Activated CD8-positive, alpha-beta T cell treated with anti-CD3 and anti-CD28 coated beads for 36 hours (primary cell): Measurements from ENCODE around the gene PRKAG2. TPM values are rescaled to one million over a fixed set of nuclear protein-coding genes. Genes with fewer than 3 reads are reported as not detected.

Source experiments
- ATAC-seq: fragments of 200-7000 bp; cut with Tn5 transposase; one replicate; pipeline ENCODE4 v1.10.0; 2021; ENCODE audit warnings: mild to moderate bottlenecking, moderate library complexity
- CTCF ChIA-PET: fragments of 350-600 bp; sonication (Branson Sonifier 250); formaldehyde crosslinking; loops from one replicate; lab custom pipeline; 2021; ENCODE audit warnings: antibody characterized with exemption; lab: Charles Lee
- POLR2A ChIA-PET: fragments of 350-600 bp; sonication (Branson Sonifier 250); formaldehyde crosslinking; loops from one replicate; lab custom pipeline; 2021; ENCODE audit warnings: antibody characterized with exemption; lab: Charles Lee
- DNase-seq: peaks from one replicate; pipeline ENCODE4 v3.0.0-alpha.2; 2020
- H3K27ac Mint-ChIP-seq: one replicate; pipeline ENCODE4 v1.8.0; 2021; ENCODE audit warnings: mild to moderate bottlenecking, mixed read lengths
- H3K27me3 Mint-ChIP-seq: one replicate; pipeline ENCODE4 v1.8.0; 2021; ENCODE audit warnings: mixed read lengths
- H3K36me3 Mint-ChIP-seq: one replicate; pipeline ENCODE4 v1.8.0; 2021; ENCODE audit warnings: low read depth, mixed read lengths
- H3K4me1 Mint-ChIP-seq: one replicate; pipeline ENCODE4 v1.8.0; 2021; ENCODE audit warnings: low read depth, mixed read lengths
- H3K4me3 Mint-ChIP-seq: one replicate; pipeline ENCODE4 v1.8.0; 2021; ENCODE audit warnings: mild to moderate bottlenecking, moderate library complexity, mixed read lengths
- H3K9me3 Mint-ChIP-seq: one replicate; pipeline ENCODE4 v1.8.0; 2021; ENCODE audit warnings: mixed read lengths
- intact Hi-C: fragments of 100-400 bp; cut with micrococcal nuclease; formaldehyde crosslinking; loops from one replicate; pipeline ENCODE4 v1.10.0; 2022
- total RNA-seq, 2 experiments: library from RNA; stranded (reverse); gene quantifications; one replicate each; pipeline ENCODE4 v1.2.3, GENCODE V29; 2021
- TF ChIP-seq, protein P1 (sequence below): fragments of 200-600 bp; IDR thresholded peaks from one replicate; pipeline ENCODE4 v1.8.0; 2022; ENCODE audit warnings: antibody characterized with exemption, mild to moderate bottlenecking

PRKAG2 gene
- total RNA-seq, 2 experiments from 2014 or later = 17.0 to 19.2 TPM

DNA sequence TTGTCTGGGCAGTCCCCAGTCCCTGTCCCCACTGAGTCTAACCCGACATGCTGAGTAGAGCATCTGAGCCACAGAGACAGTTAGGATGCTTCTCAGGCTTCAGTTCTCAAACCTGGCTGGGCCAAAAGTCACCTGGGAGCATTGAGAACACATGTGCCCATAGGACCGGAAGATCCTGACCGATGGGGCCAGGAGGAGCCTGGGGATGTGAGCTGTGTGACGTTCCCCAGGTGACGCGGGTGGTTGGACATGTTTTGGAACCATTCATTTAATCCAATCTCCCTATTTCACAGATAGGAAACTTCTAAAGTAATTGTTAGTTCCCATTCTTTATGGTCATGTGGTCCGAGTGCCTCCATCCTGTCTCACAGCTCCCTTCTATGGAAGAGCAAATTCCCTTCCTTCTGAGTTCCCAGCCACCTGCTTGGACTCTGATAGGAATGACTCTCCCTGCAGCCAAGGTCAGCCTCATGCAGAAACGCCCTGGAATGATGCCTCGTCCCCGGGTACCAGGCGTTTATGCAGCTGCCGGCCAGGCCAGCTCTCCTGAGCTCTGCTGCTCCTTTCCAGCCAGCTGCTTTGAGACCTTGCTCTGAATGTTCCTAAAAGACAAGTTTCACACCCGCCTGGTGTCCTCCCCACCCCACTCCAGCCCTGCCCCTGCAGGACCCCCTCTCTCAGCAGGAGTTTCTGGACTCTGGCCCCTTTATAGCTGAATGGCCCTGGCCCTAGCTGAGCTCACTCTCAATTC is 190.7 kb downstream of the PRKAG2 start:
- no peaks in the 10 kb centered on the region for H3K36me3 Mint-ChIP-seq
- ChIA-PET POLR2A (interaction anchor here (0.6 kb wide), 1 partner anchor 86 kb away, joined by 3 read pairs; no protein-coding TSS in a partner anchor), CTCF (interaction anchor here (0.6 to 1.1 kb wide), 4 partner anchors 20 to 260 kb away, joined by 3 to 4 read pairs (median 3); no protein-coding TSS in a partner anchor)
- no peak overlapping the region for H3K4me3 Mint-ChIP-seq
- no peaks in the 10 kb centered on the region for H3K4me1 Mint-ChIP-seq
- intact Hi-C loops = no loop called here
- no peak for DNase-seq
- no peak for ATAC-seq
- no peak overlapping the region for H3K27ac Mint-ChIP-seq
- H3K9me3 Mint-ChIP-seq = no peaks in the 10 kb centered on the region
- TF ChIP-seq, protein P1, sequence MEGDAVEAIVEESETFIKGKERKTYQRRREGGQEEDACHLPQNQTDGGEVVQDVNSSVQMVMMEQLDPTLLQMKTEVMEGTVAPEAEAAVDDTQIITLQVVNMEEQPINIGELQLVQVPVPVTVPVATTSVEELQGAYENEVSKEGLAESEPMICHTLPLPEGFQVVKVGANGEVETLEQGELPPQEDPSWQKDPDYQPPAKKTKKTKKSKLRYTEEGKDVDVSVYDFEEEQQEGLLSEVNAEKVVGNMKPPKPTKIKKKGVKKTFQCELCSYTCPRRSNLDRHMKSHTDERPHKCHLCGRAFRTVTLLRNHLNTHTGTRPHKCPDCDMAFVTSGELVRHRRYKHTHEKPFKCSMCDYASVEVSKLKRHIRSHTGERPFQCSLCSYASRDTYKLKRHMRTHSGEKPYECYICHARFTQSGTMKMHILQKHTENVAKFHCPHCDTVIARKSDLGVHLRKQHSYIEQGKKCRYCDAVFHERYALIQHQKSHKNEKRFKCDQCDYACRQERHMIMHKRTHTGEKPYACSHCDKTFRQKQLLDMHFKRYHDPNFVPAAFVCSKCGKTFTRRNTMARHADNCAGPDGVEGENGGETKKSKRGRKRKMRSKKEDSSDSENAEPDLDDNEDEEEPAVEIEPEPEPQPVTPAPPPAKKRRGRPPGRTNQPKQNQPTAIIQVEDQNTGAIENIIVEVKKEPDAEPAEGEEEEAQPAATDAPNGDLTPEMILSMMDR = no peak
- H3K27me3 Mint-ChIP-seq = no peaks in the 10 kb centered on the region

DNA sequence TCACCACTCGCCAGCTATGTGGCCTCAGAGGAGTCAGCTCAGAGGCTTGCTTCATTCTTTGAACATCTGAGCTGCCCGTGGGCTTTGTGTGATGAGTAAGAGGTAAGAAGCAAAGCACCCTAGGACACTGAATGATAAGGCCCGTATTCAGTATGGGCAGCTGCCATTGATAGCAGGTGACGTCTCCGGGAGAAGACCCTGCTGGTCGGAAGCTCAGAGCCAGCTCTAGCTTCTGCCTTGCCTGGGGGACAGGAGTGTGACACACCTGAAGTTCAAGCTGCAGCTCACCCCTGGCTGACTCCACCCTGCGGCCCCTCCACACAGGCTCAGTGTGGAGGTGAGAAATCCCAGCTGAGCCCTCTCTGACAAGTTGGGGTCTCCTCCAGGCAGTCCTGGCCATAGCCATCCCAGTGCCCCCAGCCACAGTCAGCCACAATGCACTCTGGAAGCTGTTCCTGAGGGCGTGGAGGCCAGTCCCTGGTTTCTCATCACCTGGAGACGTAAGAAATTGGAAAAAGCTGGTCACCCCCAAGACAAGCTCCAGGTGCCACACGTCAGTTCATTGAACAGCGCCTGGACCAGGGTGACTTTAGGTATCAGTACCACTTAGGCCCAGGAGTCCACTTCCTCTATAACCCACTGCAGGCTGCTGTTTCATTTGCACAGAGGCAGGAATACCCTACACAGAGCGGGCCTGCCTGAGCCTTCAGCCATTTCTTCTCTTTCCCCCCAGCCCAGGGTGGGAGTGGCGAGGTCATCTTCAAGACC is 192.3 kb downstream of the PRKAG2 start:
- no peak for DNase-seq
- Mint-ChIP-seq H3K36me3 (no peaks in the 10 kb centered on the region), H3K4me1 (peaks cover 4% of the 10 kb centered on the region), H3K9me3 (no peaks in the 10 kb centered on the region), H3K4me3 (no peak overlapping the region), H3K27me3 (no peaks in the 10 kb centered on the region), H3K27ac (no peak overlapping the region)
- ChIA-PET POLR2A (interaction anchor here (0.8 kb wide), 1 partner anchor 52 kb away, joined by 3 read pairs; no protein-coding TSS in a partner anchor), CTCF (interaction anchor here (0.7 to 0.9 kb wide), 3 partner anchors 21 to 75 kb away, joined by 3 read pairs; no protein-coding TSS in a partner anchor)
- intact Hi-C loops = no loop called here
- ATAC-seq = no peak
- TF ChIP-seq, protein P1 = no peak

DNA sequence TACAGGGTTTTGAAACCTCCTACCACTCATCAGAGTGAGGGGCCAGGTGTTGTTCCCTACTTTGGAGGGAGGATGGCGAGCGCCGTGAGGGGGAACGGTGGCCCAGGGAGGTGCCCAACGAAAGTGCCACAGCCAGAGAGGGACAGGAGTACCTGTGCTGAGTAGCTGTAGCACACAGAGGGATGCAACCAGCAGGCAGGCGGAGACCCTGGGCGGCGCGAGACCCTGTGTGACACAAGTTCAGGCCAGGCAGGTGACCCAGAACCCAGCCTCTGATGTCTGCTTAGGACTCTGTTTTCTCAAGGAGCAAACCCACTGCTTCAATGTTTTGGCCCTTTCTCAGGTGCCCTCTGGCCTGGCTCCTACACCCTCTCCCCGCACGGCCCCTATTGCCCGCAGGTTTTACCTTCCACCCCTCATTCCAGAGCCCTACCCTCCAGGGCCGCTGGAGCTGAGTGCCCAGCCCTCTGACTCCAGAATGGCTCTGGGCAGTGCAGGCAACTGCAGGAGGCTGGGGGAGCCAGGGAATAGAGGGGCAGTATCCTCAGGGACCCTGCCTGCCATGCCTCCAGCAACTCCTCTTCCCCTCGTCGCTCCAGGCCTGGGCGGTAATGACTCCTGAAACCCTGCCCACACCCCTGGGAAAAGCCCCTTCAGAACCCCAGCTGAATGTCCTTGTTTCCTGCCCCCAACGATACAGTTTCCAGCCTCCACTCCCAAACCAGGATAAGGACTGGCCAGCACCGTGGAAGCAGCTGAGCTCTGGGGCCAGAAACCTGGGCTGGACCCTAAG is 193.1 kb downstream of the PRKAG2 start:
- Mint-ChIP-seq H3K4me1 (peaks cover 11% of the 10 kb centered on the region), H3K4me3 (no peak overlapping the region), H3K27me3 (no peaks in the 10 kb centered on the region), H3K27ac (no peak overlapping the region), H3K36me3 (no peaks in the 10 kb centered on the region), H3K9me3 (no peaks in the 10 kb centered on the region)
- intact Hi-C loops = no loop called here
- CTCF ChIA-PET = interaction anchor here (0.7 kb wide), 1 partner anchor 32 kb away, joined by 3 read pairs; no protein-coding TSS in a partner anchor
- TF ChIP-seq, protein P1 = no peak
- POLR2A ChIA-PET = interaction anchor here (1.0 kb wide), 1 partner anchor 11 kb away, joined by 3 read pairs; no protein-coding TSS in a partner anchor
- no peak for DNase-seq
- no peak for ATAC-seq

DNA sequence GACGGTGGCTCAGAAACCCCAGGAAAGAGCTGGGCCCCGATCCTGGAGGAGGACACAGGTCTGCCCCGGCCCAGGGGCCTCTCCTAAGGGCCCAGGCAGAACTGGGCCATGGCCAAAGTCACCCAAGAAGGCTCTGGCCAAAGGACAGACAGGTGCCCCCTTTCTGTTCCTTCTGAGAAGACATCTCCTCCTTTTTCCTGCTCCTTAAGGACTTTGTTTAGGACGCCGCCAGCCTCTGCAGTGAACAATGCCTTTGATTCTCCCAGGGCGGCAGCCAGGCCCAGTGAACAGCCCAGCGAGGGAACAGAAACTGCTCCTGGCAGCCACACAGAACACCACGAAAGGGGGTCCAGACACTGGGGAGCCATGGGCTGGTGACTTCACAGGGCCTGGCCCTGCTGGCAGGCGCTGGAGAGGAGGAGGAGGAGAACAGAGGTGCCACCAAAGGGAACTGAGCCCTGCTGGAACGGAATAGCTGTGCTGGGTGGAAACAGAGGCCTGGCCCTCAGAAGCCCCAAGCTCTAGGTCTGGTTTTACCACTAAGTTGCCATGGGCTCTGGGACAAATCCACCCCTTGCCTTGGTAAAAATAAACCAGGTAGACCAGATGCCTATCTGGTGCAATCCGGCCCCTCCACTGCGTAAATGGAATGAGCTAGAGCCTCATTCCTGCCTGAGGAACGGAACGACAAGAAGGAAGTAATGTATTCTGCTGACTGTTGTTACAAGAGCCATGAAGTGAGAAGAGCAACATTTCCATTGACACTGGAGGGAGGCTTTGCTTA is 193.9 kb downstream of the PRKAG2 start:
- intact Hi-C loops = no loop called here
- no peak overlapping the region for H3K27ac Mint-ChIP-seq
- CTCF ChIA-PET = no interaction called here
- TF ChIP-seq, protein P1 = no peak
- no peaks in the 10 kb centered on the region for H3K9me3 Mint-ChIP-seq
- no peaks in the 10 kb centered on the region for H3K27me3 Mint-ChIP-seq
- H3K4me1 Mint-ChIP-seq = peaks cover 18% of the 10 kb centered on the region
- H3K4me3 Mint-ChIP-seq = no peak overlapping the region
- no peak for DNase-seq
- ATAC-seq = no peak
- no peaks in the 10 kb centered on the region for H3K36me3 Mint-ChIP-seq
- POLR2A ChIA-PET = interaction anchor here (1.0 kb wide), 1 partner anchor 12 kb away, joined by 3 read pairs; no protein-coding TSS in a partner anchor
